Measurements from ENCODE around the gene SGMS1.
"Not testable (repeated sequence)": the region's sequence is repeated elsewhere in the genome, so short reads cannot be mapped to it uniquely, and the experiment has no call there.

Gene SGMS1

GRCh38 chr10:50262625-50263024 is 361.1 kb downstream of the SGMS1 start:
- DNase-seq (ENCODE audit: low read depth in 2 of 2) = not testable (repeated sequence)

- no peak for DNase-seq (ENCODE audit: low read depth in 2 of 2)
Measured at GRCh38 chr10:50260791-50261281, 362.9 kb downstream of the SGMS1 start.
